Right lobe of liver (tissue), 6 donors: ENCODE measurements around the gene CD4. TPM values are rescaled to one million over a fixed set of nuclear protein-coding genes. Genes with fewer than 3 reads are reported as not detected.

ENCODE experiments used
- ATAC-seq, 4 donors: fragments of 200-7000 bp; cut with Tn5 transposase; one replicate each; pipeline ENCODE4 v1.9.1; 2020; ENCODE audit warnings: mild to moderate bottlenecking in 4 of 4, moderate library complexity in 4 of 4
- DNase-seq, 3 donors: peaks; one replicate each; pipeline ENCODE4 v3.0.0-alpha.2; 2020
- H3K27ac ChIP-seq, 3 donors: fragments of 200-600 bp; one replicate each; pipeline ENCODE4 v1.8.0; 2022
- H3K27me3 ChIP-seq, 2 donors: fragments of 200-600 bp; one replicate each; pipeline ENCODE4 v1.8.0; 2022
- H3K36me3 ChIP-seq, 4 donors: fragments of 200-600 bp; sonication (generic) in 1 of 4; one replicate each; pipeline versions ENCODE4 v1.5.1 to v1.8.0; 2017 to 2022; ENCODE audit warnings: control low read depth in 1 of 4
- H3K4me1 ChIP-seq, 4 donors: fragments of 200-600 bp; sonication (generic) in 1 of 4; one replicate each; pipeline versions ENCODE4 v1.5.1 to v1.8.0; 2017 to 2022; ENCODE audit warnings: control low read depth in 1 of 4
- H3K4me3 ChIP-seq, 3 donors: fragments of 200-600 bp; one replicate each; pipeline ENCODE4 v1.8.0; 2022
- H3K9me3 ChIP-seq, 4 donors: fragments of 200-600 bp; sonication (generic) in 1 of 4; one replicate each; pipeline versions ENCODE4 v1.5.1 to v1.8.0; 2017 to 2022; ENCODE audit warnings: control low read depth in 1 of 4
- POLR2A ChIP-seq: fragments of 450-650 bp; IDR thresholded peaks from one replicate; pipeline ENCODE4 v1.6.1; 2017; ENCODE audit warnings: antibody characterized with exemption, mild to moderate bottlenecking
- WGBS: methylation state at CpG from one replicate; pipeline ENCODE4 v1.1.6; 2018; ENCODE audit warnings: low coverage, low lambda C conversion rate; ENCODE audit not compliant: insufficient coverage; ENCODE audit errors: missing lambda C conversion rate; 5-methylcytosine and 5-hydroxymethylcytosine counted together
- intact Hi-C, 2 donors: fragments of 100-400 bp; cut with DNase I; formaldehyde crosslinking; loops; one replicate each; pipeline versions ENCODE4 v1.11.2 to v1.14.1; 2022
- total RNA-seq, 6 experiments: library from RNA; depleted of rRNA in 2 of 6; stranded (reverse); fragments of >200 nt in 2 of 6; fragmentation: NEBNext Ultra II Directional in 3 of 6; extraction: Animal tissue kit (Norgen Biotek cat#: 25700) in 3 of 6; gene quantifications; one replicate each; pipeline versions ENCODE4 v1.1.0 to v1.2.4, GENCODE V29; 2016 to 2023
- TF ChIP-seq, protein P1 (sequence below), 4 donors: fragments of 200-600 bp in 3 of 4; fragments of 450-650 bp in 1 of 4; IDR thresholded peaks; one replicate each; pipeline versions ENCODE4 v1.5.1 to v1.8.0; 2016 to 2022; ENCODE audit warnings: antibody characterized with exemption in 4 of 4, mild to moderate bottlenecking in 2 of 4
- donor health status: DM: no; HTN: yes; CAD: no.
- donor health status: DM: no; HTN: no; CAD: no.
- donor health status: DM: no; HTN: no; CAD: no.
- donor health status: DM: no; HTN: yes; CAD: no.
- donor health status: DM: no; HTN: yes; CAD: no.

Gene CD4
- total RNA-seq, 6 experiments from 2014 or later: 10.0 to 41.6 (median 28.1) TPM

DNA sequence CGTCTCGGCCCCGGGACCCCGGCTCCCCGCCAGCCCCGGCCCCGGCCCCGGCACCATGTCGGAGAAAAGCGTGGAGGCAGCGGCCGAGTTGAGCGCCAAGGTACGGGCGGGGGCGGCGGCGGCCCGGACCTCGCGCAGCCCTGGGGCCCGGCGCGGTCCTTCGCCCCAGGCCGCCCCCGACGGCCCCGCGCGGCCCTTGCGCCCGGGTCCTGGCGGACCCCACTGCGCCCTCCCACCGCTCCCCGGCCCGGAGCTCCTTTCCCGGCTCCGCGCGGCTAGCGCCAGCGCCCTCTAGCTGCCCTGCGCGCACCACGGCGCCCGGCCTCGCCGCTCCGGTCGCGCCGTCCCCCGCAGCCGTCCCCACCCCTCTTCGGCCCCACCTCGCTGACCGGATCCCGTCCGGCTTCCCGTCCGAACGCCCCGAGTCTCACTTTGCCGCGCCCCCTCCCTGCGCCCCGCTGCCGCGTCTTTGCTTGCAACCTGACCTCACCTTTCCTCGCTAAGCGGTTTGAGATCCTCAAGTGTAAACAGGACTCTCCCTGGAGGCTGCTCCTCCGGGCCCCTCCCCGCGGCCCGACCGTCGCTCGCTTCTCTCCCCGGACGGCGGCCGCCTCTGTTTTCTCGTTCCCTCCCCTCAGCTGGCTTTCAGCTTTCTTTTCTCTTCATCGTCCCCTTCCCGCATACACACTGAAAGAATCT lies 22.5 kb upstream of the CD4 start:
- ATAC-seq: peak; percentile 35 to 49 (median 46)
- TF ChIP-seq, protein P1, sequence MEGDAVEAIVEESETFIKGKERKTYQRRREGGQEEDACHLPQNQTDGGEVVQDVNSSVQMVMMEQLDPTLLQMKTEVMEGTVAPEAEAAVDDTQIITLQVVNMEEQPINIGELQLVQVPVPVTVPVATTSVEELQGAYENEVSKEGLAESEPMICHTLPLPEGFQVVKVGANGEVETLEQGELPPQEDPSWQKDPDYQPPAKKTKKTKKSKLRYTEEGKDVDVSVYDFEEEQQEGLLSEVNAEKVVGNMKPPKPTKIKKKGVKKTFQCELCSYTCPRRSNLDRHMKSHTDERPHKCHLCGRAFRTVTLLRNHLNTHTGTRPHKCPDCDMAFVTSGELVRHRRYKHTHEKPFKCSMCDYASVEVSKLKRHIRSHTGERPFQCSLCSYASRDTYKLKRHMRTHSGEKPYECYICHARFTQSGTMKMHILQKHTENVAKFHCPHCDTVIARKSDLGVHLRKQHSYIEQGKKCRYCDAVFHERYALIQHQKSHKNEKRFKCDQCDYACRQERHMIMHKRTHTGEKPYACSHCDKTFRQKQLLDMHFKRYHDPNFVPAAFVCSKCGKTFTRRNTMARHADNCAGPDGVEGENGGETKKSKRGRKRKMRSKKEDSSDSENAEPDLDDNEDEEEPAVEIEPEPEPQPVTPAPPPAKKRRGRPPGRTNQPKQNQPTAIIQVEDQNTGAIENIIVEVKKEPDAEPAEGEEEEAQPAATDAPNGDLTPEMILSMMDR (IDR thresholded peaks at IDR 0.05): peak; percentile 57 to 80 (median 66)
- no peak for TF ChIP-seq POLR2A
- Histone ChIP-seq H3K36me3 (peaks cover 0 to 17% (median 5%) of the 10 kb centered on the region in 4 donors), H3K4me3 (peak overlapping the region; percentile 79 to 93 (median 85)), H3K27ac (peak overlapping the region; percentile 76 to 93 (median 77)), H3K9me3 (no peaks in the 10 kb centered on the region), H3K4me1 (peaks cover 0 to 54% (median 10%) of the 10 kb centered on the region in 4 donors), H3K27me3 (no peaks in the 10 kb centered on the region)
- intact Hi-C loops: no loop called here
- WGBS: 0% methylated on average over 14 of the region's 88 CpGs
- peak; percentile 82 to 88 (median 85) for DNase-seq

DNA sequence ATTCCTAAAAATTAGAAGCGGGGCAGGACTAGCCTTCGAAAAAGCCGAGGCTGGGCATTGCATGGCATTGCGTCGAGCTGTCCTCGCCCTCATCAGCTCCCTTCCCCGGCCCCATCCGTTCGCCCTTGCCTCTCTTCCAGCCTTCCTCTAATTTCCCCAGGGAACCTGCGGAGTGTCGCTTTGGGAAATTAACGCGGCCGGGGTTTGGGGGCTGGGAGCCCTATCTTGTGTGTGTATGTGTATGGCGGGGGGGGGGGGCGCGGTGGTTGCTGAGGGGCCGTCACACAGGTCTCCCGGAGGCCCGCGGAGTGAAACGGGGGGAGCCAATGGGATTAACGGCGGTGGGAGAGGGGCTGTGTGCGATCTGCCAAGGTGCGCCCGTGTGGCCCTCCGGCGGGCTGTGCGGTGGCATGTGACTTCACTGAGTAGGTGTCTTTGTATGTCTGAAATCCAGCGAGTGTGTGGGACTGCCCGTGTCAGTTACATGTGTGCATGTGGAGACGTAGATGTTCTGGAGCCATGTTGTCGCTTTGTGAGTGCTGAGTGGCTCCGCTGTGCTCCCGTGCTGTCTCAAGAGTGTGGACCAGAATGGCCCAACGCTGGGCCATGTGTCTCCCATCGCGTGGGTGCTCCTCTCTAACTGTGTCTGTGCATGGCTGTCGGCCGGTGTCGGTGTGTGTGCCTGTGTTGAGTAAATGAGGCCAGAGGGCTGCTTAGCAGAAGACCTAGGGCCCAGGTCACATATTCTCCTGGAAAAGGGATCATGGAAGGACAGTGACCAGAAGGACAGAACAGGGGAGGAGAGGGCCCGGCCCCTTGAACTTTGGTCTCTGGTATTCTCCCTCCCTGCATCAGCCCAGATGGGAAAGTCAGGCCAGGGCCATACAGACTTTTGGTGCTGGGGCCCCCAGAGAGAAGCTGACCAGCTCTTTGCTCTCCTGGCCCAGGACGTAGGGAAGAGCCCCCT lies 21.7 kb upstream of the CD4 start:
- Histone ChIP-seq H3K4me1 (peaks cover 0 to 55% (median 10%) of the 10 kb centered on the region in 4 donors), H3K36me3 (peaks cover 0 to 17% (median 5%) of the 10 kb centered on the region in 4 donors), H3K27ac (peak overlapping the region; percentile 76 to 93 (median 77)), H3K4me3 (peak overlapping the region; percentile 79 to 93 (median 85)), H3K27me3 (no peaks in the 10 kb centered on the region), H3K9me3 (no peaks in the 10 kb centered on the region)
- DNase-seq (peak; percentile 62 to 87 (median 86)), ATAC-seq (peak; percentile 30 to 52 (median 39))
- peak; percentile 77 for TF ChIP-seq POLR2A
- TF ChIP-seq, protein P1 (IDR thresholded peaks at IDR 0.05): no peak
- 6% methylated on average over 21 of the region's 44 CpGs for WGBS
- intact Hi-C loops: no loop called here

DNA sequence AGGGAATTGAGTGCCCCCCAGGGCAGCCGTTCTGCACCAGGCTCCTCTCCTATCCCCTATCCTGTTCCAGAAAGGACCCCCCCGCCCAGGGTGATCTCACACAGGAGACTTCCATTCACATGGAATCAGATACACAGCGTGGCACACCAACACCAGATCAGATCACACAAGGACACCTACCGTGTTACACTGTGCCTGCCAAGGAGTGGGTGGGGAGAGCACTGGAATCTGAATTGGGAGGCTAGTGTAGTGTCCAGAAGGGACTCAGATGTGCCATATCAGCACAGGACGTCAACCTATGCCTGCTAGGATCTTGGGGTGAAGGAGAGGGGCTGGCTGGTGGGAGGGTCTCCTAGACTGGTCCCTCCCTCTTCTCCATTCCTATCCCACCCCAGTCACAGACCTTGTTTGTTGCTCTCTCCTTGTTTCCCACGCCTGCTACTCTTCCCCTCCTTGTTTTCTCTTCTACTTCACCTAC lies 20.9 kb upstream of the CD4 start:
- no peak for DNase-seq

DNA sequence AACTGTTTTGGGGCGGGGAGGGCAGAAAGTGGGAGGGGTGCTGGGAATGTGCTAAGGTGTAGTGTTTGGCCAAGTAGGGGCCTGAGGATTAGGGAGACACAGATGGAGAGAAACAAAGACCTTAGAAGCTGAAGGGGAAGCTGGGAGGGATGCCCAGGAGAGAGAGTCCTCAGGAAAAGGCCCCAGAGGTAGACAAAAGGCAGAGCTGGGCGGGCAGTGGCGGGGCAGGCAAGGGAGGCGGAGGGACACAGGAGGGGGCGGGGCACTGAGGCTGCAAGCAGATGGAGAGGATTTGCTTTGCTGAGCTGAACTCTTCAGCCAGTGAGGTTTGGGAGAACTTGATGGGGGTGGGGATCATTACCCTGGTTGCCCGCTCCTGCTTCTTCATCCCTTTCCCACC lies 20.3 kb upstream of the CD4 start:
- DNase-seq (peak; percentile 61 to 71 (median 66)), ATAC-seq (no peak)
- Histone ChIP-seq H3K27me3 (no peaks in the 10 kb centered on the region), H3K4me3 (peak overlapping the region in 2 of 3 donors; percentile 85 to 93), H3K36me3 (peaks cover 0 to 17% (median 5%) of the 10 kb centered on the region in 4 donors), H3K27ac (peak overlapping the region in 1 of 3 donors; percentile 93), H3K4me1 (peaks cover 0 to 48% (median 6%) of the 10 kb centered on the region in 4 donors), H3K9me3 (no peaks in the 10 kb centered on the region)
- TF ChIP-seq, protein P1 (IDR thresholded peaks at IDR 0.05): no peak
- no peak for TF ChIP-seq POLR2A
- intact Hi-C loops: no loop called here
- 57% methylated on average over 4 of the region's 6 CpGs for WGBS

More for the DNA sequence above, 20.9 kb upstream of the CD4 start:
- Histone ChIP-seq H3K36me3 (peaks cover 0 to 17% (median 5%) of the 10 kb centered on the region in 4 donors), H3K4me1 (peaks cover 0 to 51% (median 8%) of the 10 kb centered on the region in 4 donors), H3K27ac (peak overlapping the region; percentile 76 to 93 (median 77)), H3K27me3 (no peaks in the 10 kb centered on the region), H3K4me3 (peak overlapping the region; percentile 79 to 93 (median 85)), H3K9me3 (no peaks in the 10 kb centered on the region)
- intact Hi-C loops: no loop called here
- WGBS: 11% methylated on average over 3 of the region's 6 CpGs
- TF ChIP-seq, protein P1 (IDR thresholded peaks at IDR 0.05): no peak
- TF ChIP-seq POLR2A: no peak
- no peak for ATAC-seq
